ENCODE data around the gene COASY. TPM values are rescaled to one million over a fixed set of nuclear protein-coding genes. Genes with fewer than 3 reads are reported as not detected.
A peak's percentile ranks its signal among the peaks of the same experiment; 100 is the strongest.

COASY gene
- total and polyA plus RNA-seq, 2 donors from 2014 or later, result 71.9 to 145 TPM

DNA sequence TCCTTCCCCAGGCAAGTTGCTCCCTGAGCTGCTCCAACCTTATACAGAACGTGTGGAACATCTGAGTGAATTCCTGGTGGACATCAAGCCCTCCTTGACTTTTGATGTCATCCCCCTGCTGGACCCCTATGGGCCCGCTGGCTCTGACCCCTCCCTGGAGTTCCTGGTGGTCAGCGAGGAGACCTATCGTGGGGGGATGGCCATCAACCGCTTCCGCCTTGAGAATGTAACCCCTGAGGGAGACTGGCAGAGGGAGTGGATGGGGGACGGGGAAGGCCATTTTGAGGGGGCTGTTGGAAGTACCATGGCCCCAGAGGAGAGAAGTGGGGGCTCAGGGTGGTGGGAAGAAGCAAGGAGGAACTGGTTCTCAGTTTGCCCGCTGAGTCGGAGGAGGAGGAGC, 2.0 kb downstream of the COASY start:
- H3K4me1 ChIP-seq (ENCODE audit: control insufficient read depth in 2 of 3, insufficient read depth in 2 of 3, low read depth in 1 of 3, low read length in 3 of 3), result peaks cover 0 to 43% (median 21%) of the 10 kb centered on the region in 3 donors
- H3K4me3 ChIP-seq (ENCODE audit: low read length in 3 of 3), result peak overlapping the region in 1 of 3 donors; percentile 94
- no peaks in the 10 kb centered on the region for H3K27me3 ChIP-seq (ENCODE audit: control insufficient read depth, insufficient read depth, low read length)
- peaks cover 6 to 23% (median 15%) of the 10 kb centered on the region in 3 donors for H3K36me3 ChIP-seq (ENCODE audit: control insufficient read depth in 2 of 3, insufficient read depth in 3 of 3, low read length in 3 of 3)
- no peak for FAIRE-seq
- peak in 2 of 5 donors; percentile 50 to 69 for DNase-seq
- H3K27ac ChIP-seq (ENCODE audit: low read depth in 2 of 2, low read length in 2 of 2), result peak overlapping the region; percentile 41 to 68
- intact Hi-C loops (cut with DNase I), result no loop called here
- H3K9ac ChIP-seq (ENCODE audit: low read length in 3 of 3), result peak overlapping the region in 1 of 3 donors; percentile 96
- no peaks in the 10 kb centered on the region for H3K9me3 ChIP-seq (ENCODE audit: control insufficient read depth in 2 of 3, insufficient read depth in 1 of 3, low read length in 3 of 3)
- no peak for TF ChIP-seq CTCF (IDR thresholded peaks at IDR 0.05; ENCODE audit: borderline replicate concordance, extremely low read depth, insufficient read depth)

- intact Hi-C loops (cut with DNase I), result no loop called here
- H3K36me3 ChIP-seq (ENCODE audit: control insufficient read depth in 2 of 3, insufficient read depth in 3 of 3, low read length in 3 of 3), result peaks cover 6 to 33% (median 23%) of the 10 kb centered on the region in 3 donors
- H3K27me3 ChIP-seq (ENCODE audit: control insufficient read depth, insufficient read depth, low read length), result no peaks in the 10 kb centered on the region
- peaks cover 0 to 43% (median 21%) of the 10 kb centered on the region in 3 donors for H3K4me1 ChIP-seq (ENCODE audit: control insufficient read depth in 2 of 3, insufficient read depth in 2 of 3, low read depth in 1 of 3, low read length in 3 of 3)
- H3K9me3 ChIP-seq (ENCODE audit: control insufficient read depth in 2 of 3, insufficient read depth in 1 of 3, low read length in 3 of 3), result no peaks in the 10 kb centered on the region
- peak overlapping the region in 1 of 3 donors; percentile 96 for H3K9ac ChIP-seq (ENCODE audit: low read length in 3 of 3)
- no peak for FAIRE-seq
- DNase-seq, result peak in 1 of 5 donors; percentile 69
- no peak for TF ChIP-seq CTCF (IDR thresholded peaks at IDR 0.05; ENCODE audit: borderline replicate concordance, extremely low read depth, insufficient read depth)
- no peak overlapping the region for H3K27ac ChIP-seq (ENCODE audit: low read depth in 2 of 2, low read length in 2 of 2)
- no peak overlapping the region for H3K4me3 ChIP-seq (ENCODE audit: low read length in 3 of 3)
These were observed 3.0 kb downstream of the COASY start for GRCh38 chr17:42564815-42565522.

DNA sequence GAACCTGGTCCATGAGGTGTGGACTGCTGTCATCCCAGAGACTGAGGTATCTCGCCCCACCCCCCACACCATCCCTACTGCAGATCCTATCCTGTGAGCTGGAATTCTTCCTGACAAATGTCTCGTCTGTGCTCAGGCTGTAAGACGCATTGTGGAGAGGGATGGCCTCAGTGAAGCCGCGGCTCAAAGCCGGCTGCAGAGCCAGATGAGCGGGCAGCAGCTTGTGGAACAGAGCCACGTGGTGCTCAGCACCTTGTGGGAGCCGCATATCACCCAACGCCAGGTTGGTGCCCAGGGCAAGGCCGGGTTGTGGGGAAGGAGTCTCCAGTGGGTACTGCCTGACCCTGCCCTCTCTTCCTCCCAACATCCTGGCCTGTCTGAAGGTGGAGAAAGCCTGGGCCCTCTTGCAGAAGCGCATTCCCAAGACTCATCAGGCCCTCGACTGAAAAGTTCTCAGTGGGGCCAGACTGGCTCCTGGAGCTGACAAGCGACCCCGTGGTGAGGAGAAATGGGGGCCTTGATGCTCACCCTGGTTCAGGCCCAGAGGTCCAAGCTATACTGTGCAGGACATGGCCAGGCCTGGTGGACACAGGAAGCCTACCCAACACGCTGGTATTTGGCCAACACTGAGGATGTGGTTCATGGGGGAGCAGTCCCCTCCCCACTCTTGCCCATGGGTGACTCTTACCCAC, 3.7 kb downstream of the COASY start:
- Histone ChIP-seq H3K4me1 (ENCODE audit: control insufficient read depth in 2 of 3, insufficient read depth in 2 of 3, low read depth in 1 of 3, low read length in 3 of 3) (peaks cover 0 to 43% (median 21%) of the 10 kb centered on the region in 3 donors), H3K27ac (ENCODE audit: low read depth in 2 of 2, low read length in 2 of 2) (peak overlapping the region in 1 of 2 donors; percentile 86), H3K27me3 (ENCODE audit: control insufficient read depth, insufficient read depth, low read length) (no peaks in the 10 kb centered on the region), H3K9ac (ENCODE audit: low read length in 3 of 3) (peak overlapping the region in 1 of 3 donors; percentile 23), H3K36me3 (ENCODE audit: control insufficient read depth in 2 of 3, insufficient read depth in 3 of 3, low read length in 3 of 3) (peaks cover 6 to 37% (median 26%) of the 10 kb centered on the region in 3 donors), H3K9me3 (ENCODE audit: control insufficient read depth in 2 of 3, insufficient read depth in 1 of 3, low read length in 3 of 3) (no peaks in the 10 kb centered on the region), H3K4me3 (ENCODE audit: low read length in 3 of 3) (peak overlapping the region in 1 of 3 donors; percentile 6)
- no peak for TF ChIP-seq CTCF (IDR thresholded peaks at IDR 0.05; ENCODE audit: borderline replicate concordance, extremely low read depth, insufficient read depth)
- FAIRE-seq, result no peak
- peak in 1 of 5 donors; percentile 70 for DNase-seq
- intact Hi-C loops (cut with DNase I), result no loop called here
